HG03045 (cell line): ENCODE data around the gene ITGB3BP.
"Not testable (repeated sequence)": the region's sequence is repeated elsewhere in the genome, so short reads cannot be mapped to it uniquely, and the experiment has no call there.

Experiments used
- ATAC-seq: cut with Tn5 transposase; IDR thresholded peaks from one replicate; pipeline ENCODE4 v1.9.1; 2021; ENCODE audit warnings: mild to moderate bottlenecking, moderate library complexity; ENCODE audit not compliant: unreplicated experiment

The ITGB3BP gene, protein sequence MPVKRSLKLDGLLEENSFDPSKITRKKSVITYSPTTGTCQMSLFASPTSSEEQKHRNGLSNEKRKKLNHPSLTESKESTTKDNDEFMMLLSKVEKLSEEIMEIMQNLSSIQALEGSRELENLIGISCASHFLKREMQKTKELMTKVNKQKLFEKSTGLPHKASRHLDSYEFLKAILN

DNA sequence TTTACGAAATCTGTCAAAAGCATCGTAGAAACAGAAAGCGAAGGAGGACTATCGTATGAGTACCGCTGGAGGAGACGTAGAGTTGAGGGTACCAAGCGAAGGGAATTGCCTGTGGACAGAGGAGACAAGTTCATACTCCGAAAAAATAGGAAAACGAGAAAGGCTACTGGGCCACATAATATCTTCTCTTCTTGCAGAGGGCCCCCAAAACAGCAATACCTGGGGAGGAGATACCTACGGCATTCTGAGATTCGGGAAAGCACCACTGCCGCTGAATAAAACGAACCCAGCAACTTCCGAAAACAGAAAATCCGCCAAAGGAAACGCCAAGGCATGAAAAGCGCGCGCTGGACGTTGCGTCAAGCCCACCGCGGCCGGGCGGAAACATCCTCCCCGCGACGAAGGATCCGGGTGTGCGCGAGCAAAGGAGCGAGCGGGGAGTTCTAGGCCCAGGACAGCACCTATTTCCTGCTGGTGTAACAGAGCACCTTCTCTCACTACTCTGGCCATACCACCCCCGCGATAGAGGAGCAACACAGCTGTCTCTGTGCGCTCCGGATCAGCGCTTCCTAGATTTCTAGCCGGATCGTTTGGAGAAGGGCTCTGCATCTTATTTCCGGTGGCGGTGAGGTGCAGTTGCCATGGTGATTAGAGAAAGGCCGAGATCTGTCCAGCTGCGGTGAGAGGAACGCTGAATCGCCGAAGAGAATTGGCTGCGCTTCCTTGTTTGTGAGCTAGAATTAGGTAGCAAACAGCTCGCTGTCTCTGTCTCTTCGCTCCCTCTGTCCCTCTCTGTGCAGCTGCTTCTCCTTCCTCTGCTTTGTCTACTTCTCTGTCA, at the start of gene ITGB3BP, which contains the start of gene EFCAB7:
TSS of gene ITGB3BP (minus strand) at position 335 of the 838 bp plus-strand sequence. CDS start at position 243, 92 bp downstream.
TSS of gene EFCAB7 (plus strand) at position 635 of the 838 bp plus-strand sequence. CDS start 2,048 bp downstream, outside the sequence.
- ATAC-seq, result peak; percentile 92

DNA sequence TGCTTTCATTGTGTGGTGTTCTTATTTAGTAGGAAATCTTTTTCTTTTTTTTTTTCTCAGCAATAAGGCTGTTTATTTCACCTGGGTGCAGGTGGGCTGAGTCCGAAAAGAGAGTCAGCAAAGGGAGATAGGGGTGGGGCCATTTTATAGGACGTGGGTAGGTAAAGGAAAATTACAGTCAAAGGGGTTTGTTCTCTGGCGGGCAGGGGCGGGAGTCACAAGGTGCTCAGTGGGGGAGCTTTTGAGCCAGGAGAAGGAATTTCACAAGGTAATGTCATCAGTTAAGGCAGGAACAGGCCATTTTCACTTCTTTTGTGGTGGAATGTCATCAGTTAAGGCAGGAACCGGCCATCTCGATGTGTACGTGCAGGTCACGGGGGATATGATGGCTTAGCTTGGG, 49.7 kb upstream of the ITGB3BP start:
- not testable (repeated sequence) for ATAC-seq

GRCh38 chr1:63569640-63570316, 46.8 kb upstream of the ITGB3BP start:
- ATAC-seq, result no peak

GRCh38 chr1:63569068-63569467, 46.0 kb upstream of the ITGB3BP start:
- ATAC-seq, result no peak

DNA sequence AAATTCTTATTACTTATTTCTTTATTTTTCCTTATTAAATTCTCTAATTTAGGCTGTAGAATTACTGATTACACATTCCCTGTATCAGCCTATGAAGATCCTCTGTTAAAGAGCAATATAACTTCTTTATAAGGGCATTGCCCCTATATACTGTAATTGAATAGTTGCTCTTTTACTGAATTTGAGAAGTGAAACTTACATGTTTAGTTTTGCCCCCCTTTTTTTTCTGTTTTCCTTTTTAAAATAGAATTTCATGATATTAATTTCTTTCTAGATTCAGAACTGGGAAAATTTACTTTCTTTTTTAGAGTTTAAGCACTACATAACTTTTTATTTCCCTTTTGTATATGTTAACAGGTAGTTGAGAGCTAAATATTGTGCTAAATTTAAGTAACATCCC, 40.7 kb upstream of the ITGB3BP start:
- ATAC-seq, result no peak

DNA sequence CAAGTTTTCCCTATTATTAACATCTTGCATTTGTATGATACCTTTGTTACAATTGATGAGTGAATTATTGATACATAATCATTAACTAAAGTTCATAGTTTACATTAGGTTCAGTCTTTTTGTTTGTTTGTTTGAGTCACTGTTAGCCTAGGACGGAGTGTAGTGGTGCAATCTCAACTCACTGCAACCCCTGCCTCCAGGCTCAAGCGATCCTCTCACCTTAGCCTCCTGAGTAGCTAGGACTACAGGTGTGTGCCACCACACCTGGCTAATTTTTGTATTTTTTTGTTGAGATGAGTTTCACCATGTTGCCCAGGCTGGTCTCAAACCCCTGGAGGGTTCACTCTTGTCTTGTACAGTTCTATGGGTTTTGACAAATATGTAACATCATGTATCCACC, 36.3 kb upstream of the ITGB3BP start:
- no peak for ATAC-seq

GRCh38 chr1:63557365-63557987, 34.5 kb upstream of the ITGB3BP start:
- ATAC-seq, result no peak

GRCh38 chr1:63555480-63555879, 32.5 kb upstream of the ITGB3BP start:
- ATAC-seq, result no peak

DNA sequence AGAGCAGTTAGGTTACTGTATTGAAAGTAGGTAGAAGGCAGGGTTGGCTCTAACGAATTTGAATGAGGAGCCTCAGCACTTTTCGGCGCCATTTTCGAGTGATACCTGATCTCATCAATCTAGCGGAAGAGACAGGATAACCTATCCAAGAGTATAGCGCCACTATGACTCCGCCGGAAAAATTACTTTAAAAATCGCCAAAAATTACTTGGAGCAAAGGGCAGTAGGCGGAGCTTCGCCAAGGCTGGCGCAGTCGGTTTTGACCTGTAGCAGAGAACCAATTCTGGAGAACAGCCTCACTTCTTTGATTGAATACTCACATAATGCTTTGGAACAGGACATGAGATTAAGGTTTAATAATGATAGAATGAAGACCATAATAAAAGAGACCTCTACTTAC, 25.9 kb upstream of the ITGB3BP start:
- no peak for ATAC-seq

DNA sequence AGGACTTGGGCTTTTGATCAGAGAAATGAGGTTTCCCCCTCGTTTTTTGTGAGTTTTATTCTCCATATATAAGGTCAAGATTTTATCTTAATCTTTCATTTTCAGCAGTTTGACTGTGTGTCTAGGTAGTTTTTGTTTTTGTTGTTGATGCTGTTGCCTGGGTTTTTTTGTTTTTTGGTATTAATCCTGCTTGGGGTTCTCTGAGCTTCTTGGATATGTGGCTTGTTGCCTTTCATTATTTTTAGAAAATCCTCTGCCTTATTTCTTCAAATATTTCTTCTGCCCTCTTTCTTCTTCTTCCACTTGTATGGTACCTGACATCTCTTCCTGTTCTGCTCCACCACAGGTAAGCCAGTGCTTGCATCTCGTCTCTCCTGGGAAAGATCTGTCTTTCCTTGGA, 25.3 kb upstream of the ITGB3BP start:
- ATAC-seq, result no peak

- ATAC-seq, result no peak
Observed at GRCh38 chr1:63547621-63548294, 24.7 kb upstream of the ITGB3BP start.

GRCh38 chr1:63545780-63546179, 22.8 kb upstream of the ITGB3BP start:
- ATAC-seq, result no peak

DNA sequence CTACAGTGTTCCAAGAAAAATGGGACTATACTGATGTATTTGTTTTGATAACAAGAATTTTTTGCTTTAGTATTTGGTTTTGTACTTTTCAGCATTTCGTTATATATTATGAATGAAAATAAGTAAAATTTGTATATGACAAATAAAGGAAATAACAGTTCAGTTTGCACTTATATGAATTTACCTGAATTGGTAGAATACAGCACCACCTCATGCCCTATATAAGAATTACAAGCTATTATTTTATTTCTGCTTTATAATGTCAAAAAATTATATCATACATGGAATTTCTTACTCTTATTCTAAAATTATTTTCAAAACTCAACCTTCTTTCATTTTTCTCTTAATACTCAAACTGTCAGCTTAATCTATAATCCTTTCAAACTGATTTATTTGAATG, 14.9 kb upstream of the ITGB3BP start:
- no peak for ATAC-seq

DNA sequence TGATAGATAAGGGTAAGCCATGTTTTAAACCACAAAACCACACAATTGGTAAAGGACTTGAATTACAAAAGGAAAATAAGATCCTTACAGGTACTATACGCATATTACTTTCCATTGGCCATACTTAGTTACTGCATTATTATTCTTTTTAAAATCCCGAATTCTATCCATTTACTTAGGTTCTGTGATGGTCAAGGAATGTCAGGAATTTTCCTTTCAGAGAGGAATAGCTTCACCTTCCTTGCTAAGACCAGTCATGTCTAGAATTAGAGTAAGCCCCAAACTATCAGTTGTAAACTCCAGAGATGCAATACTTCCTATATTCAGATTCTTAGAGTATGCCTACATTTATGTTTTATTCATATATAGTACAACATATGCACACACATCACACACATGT, 14.0 kb upstream of the ITGB3BP start:
- ATAC-seq, result no peak

DNA sequence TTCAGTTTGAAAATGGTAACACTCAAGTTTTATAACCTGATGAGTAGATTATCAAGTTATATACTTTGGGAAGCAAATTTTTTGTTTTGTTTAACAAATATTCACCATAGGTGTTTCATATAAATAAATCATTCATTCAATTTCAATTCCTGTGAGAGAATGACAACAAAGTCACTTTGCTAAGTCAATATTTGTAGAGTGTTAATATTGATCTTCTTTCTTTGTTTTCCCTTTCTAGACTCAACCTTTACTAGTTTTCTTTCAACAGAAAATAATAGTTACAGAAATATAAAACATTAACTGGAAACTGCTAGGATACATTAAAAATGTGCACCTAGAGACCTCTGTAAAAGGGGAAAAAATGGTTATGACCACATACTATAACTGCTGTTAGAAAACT, 11.4 kb upstream of the ITGB3BP start:
- no peak for ATAC-seq

- ATAC-seq, result no peak
Observed at GRCh38 chr1:63533931-63534330, 10.9 kb upstream of the ITGB3BP start.

DNA sequence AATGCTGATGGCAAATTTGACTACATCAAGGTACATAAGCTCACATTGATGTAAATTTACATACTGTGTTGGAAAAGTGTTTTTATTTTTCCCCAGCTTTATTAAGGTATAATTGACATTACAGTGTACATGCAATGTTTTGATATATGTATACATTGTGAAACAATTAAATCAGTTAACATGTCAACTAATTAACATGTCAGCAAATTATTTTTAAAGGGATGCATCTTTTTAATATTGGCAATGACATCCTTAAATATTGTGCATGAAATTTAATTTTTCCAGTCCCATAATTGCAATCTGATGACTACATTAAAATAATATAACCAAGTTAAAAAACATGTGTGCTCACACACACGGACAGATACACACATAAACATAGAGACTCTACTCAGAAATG, 9.7 kb upstream of the ITGB3BP start:
- no peak for ATAC-seq

- no peak for ATAC-seq
Observed at GRCh38 chr1:63524201-63524600, 1.2 kb upstream of the ITGB3BP start.

GRCh38 chr1:63523738-63524137, 713 bp upstream of the ITGB3BP start:
- ATAC-seq, result peak; percentile 20

DNA sequence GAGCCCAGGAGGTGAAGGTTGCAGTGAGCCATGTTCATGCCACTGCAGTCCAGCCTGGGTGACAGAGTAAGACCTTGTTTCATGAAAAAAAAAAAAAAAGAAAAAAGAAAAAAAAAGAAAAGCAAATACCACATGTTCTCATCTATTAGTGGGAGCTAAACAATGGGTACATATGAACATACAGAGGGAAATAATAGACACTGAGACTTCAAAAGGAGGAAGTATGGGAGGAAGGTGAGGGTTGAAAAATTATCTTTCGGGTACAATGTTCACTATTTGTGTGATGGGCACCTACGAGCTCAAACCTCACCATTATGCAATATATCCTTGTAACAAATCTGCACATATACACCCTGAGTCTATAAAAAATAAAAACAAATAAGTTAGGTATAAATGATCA, 6.4 kb downstream of the ITGB3BP start:
- ATAC-seq, result no peak

GRCh38 chr1:63512584-63512983, 10.4 kb downstream of the ITGB3BP start:
- ATAC-seq, result no peak
